Nucleus accumbens (tissue), 56 donors: ENCODE results near the gene TBC1D22A.
A peak's percentile ranks its signal among the peaks of the same experiment; 100 is the strongest.
"Not testable (repeated sequence)": the region's sequence is repeated elsewhere in the genome, so short reads cannot be mapped to it uniquely, and the experiment has no call there.

Experiments used
- DNase-seq, 56 donors: peaks; one replicate each; lab custom pipeline; 2025; lab: John Stamatoyannopoulos, UW

The TBC1D22A gene

GRCh38 chr22:46807458-46807857, 45.0 kb downstream of the TBC1D22A start:
- DNase-seq, result no peak

GRCh38 chr22:46809153-46809885, 46.9 kb downstream of the TBC1D22A start:
- DNase-seq, result no peak

DNA sequence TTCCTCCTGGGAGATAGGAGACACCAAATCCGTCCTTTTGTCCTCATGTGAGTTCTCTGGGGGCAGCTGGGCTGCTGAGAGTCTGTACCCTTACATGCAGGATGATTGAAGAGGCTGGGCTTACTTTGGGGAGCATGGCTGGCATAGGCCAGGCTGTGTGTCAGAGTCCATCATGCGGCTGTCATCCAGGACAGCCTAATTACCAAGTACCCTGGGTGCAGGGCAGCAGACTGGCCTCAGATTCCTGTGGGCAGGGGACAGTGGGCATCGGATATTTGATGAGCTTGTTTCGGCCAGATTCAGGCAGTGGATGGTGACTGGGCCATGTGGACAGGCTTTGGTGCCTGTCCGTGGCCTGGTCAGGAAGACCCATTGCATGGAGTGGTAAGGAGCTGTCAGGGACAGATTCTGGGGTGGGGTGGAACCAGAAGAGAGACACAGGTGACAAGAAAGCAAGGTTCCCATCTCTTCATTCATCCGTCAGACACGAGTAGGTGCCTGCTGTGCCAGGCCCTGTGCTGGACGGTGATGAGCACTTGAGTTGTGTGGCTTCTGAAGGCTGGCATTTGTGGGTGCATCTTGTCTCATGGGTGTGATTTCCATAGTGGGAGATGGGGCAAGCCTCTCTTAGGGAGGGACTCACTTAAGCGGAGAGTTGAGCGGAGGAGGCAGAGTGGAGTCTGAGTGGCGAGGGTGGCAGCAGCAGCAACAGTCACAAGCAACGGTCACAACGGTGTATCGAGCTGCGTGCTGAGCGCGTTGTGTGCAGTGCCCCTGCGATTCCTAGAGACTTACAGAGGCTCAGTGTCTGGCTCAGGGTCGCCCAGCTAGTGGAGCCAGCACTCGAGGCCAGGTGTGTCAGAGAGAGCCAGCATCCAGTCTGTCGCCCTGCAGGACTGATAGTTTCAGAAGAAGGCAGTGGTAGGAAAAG, 48.7 kb downstream of the TBC1D22A start:
- no peak for DNase-seq

DNA sequence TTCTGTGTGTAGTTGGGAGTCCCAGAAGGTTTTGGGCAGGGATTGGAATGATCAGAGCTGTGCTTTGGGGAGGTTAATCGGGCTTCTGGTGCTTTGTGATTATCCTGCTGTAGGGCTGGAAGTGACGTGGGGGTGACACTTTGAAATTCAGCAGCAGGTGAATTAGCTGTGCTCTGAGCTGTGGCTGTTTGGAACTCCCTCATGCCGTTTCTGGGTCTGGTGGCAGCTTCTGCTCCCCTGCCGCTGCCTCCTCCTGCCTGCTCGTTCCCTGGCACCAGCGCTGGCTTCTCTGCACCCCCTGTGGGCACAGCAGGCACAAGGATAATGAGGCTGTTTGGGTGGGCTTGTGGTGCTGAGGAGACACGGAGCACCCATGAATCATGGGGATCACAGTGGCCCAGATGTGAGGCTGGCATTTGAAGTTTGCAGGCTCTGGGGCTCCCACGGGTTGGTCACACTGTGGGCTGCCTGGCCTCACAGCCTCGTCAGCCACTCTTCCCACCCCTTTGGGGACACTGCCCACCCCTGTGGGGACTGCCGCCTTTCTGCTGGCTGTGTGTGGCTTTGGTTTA, 49.7 kb downstream of the TBC1D22A start:
- DNase-seq, result peak in 1 of 56 donors; percentile 13

DNA sequence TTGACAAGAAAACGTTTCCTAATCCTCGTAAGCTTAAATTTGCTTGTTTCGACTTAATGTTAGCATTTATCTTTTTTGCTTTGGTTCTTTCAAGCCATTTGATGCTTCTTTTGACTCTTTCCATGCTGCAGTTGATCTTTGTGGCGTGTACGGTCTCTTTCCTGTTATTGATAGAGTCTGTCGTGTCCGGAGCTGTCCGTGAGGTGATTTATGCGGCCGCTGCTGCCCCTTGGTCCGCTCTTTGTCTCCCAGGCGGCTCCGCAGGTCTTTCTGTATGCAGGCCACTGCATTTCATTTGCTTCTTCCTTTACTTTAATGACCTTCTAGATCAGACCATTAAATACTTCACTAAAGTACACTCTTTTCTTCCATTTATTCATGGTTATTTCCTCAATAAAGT, 50.3 kb downstream of the TBC1D22A start:
- DNase-seq, result no peak

- no peak for DNase-seq
Observed at GRCh38 chr22:46813816-46814597, 51.6 kb downstream of the TBC1D22A start.

GRCh38 chr22:46815132-46815531, 52.7 kb downstream of the TBC1D22A start:
- no peak for DNase-seq

- DNase-seq, result no peak
Observed at GRCh38 chr22:46815559-46815895, 53.1 kb downstream of the TBC1D22A start.

DNA sequence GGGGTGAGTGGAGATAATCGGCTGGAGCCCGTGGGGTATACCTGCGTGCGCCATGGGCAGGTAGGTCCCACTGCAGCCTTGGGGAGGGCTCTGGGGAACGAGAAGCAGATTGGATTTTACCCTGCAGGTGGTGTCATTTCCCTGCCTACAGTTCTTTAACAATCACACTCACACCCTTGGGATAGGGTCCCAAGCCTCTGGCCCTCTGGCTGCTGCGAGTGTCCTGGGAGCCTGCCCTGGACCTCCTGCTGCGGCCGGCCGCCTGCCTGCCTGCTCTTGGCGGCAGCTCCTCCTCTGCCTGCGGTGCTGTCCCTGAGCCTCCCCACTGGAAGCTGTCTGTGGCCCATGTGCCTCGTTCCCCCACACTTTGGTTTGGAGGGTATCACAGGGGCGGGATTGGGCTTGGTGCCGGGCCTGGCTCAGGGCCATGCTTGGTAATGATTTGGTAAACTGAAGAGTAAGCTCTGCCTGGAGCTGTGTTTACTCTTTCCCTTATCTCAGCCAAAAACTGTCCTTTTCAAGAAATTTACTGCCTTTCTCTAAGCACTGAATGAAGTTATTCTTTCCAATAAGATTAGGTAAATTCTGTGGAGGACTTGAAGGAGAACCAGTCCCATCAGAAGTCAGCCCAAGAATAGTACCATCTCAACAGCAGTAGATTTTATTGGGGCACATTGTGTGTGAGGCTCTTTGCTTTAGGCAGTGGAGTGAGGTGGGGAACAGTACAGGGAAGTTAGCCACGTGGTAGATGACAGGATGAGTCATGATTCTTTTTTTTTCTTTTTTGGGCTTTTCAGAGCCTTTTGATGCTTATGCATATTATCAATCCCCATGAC, 53.7 kb downstream of the TBC1D22A start:
- DNase-seq, result peak in 5 of 56 donors; percentile 22 to 52 (median 26)

GRCh38 chr22:46817390-46817789, 54.9 kb downstream of the TBC1D22A start:
- DNase-seq, result not testable (repeated sequence)

- no peak for DNase-seq
Observed at GRCh38 chr22:46823248-46823647, 60.8 kb downstream of the TBC1D22A start.

DNA sequence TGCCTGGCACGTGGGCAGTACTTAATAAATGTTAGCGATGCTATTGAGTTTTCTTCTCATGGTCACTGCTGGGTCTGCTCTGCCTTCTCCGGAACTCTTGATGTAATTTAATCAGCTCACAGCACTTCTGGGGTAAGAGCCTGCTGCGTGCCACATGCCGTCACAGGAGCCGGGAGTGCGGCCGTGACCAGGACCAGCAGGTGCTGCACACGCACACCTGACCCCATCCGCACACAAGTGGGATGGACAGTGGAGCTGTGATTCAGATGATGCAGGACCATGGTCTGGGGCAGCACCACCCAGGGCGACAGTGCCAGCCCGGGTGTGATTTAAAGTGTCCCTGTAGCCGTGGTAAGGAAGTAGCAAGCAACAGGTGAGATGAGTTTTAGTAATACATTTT, 61.2 kb downstream of the TBC1D22A start:
- no peak for DNase-seq

DNA sequence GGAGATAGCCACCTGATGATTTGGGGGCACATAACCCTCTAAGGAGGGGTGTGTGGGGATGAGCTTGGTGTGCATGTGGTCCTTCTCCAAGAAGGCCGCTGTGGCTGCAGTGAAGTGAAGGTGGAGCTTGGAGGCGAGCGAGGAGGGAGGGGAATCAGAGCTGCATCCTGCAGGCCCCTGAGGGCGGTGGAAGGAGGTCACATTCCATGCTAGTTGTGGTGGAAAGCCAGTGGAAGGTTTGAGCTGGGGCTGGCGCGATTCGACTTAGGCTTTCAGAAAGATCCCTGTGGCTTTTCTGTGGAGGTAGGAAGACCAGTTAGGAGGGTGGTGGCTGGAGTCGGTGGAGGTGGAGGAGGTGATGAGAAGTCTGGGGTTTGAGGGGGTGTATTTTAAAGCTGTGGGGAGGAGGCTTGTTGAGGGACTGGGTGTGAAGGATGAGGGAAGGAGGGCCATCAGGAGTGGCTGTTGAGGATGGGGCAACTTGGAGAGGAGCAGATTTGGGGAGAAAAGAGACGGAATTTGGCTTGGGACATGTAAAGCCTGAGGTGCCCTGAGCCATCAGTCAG, 62.0 kb downstream of the TBC1D22A start:
- no peak for DNase-seq

DNA sequence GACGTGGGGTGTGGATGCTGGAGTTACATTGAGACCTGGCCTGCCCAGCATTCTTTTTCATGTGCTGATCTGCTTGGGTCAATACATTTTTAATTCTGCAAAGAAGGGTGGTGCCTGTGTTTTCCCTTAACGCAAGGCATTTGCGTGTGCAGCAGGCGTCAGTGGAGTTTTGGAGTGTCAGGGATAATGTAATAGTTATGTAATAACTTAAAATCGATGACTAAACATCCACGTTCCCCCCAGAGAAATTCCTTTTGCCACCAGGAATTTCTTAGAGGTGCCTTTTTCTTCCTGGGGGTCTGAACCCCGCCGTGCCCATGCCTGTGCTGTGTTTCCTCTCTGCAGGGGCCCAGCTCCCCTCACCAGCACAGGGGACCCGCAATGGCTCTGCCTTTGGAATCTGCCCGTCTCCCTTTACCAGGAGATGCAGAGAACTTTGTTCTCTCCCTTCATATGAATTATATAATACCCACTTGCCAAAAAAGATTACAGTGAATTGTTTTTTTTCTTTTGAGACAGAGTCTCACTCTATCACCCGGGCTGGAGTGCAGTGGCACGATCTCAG, 62.6 kb downstream of the TBC1D22A start:
- DNase-seq, result peak in 1 of 56 donors; percentile 14

GRCh38 chr22:46826438-46827135, 64.1 kb downstream of the TBC1D22A start:
- no peak for DNase-seq

DNA sequence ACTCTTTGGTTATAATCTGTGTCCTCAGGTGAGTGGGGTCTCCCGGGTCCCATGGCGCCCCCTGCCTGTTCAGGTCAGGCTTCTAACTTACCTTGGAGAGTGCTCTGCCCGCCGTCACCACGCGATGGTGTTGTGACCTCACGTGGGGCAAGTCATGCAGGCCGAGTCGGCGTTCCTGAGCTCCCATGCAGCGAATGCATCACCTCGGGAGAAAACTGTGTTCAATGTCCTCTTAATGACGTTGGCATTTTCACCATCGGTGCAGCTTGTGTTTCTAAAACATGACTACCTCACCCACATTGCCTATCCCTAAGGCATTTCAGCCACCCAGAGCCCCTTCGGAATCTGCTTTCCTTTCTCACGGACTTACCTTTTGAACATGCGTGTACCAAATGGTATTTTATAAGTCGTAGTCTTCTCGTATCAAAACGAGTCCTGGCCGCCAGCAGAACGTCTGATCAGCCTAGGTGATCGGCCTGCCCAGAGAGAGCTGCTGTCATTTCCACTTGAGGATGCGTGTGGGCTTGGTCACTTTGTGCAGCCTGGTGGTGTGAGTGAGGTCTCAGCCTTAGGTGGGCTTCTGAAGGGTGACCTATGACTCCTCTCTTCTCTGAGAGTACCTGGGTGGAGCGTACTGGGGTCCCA, 64.8 kb downstream of the TBC1D22A start:
- no peak for DNase-seq

GRCh38 chr22:46827781-46828180, 65.3 kb downstream of the TBC1D22A start:
- no peak for DNase-seq
